Suprapubic skin (tissue), 3 donors: ENCODE results near the gene HOXB7.

ENCODE experiments used
- EP300 ChIP-seq: sonication (generic); formaldehyde crosslinking; IDR thresholded peaks from one replicate; pipeline ENCODE4 v1.6.1; 2017; ENCODE audit warnings: antibody characterized with exemption
- POLR2A ChIP-seq, 2 donors: fragments of 450-650 bp; IDR thresholded peaks; one replicate each; pipeline ENCODE4 v1.6.1; 2017; ENCODE audit warnings: antibody characterized with exemption in 2 of 2, mild to moderate bottlenecking in 2 of 2, moderate library complexity in 2 of 2
- TF ChIP-seq, protein P1 (sequence below), 2 donors: fragments of 200-600 bp in 1 of 2; fragments of 450-650 bp in 1 of 2; sonication (generic) in 1 of 2; IDR thresholded peaks; one replicate each; pipeline ENCODE4 v1.5.1; 2016 to 2019; ENCODE audit warnings: antibody characterized with exemption in 2 of 2, mild to moderate bottlenecking in 1 of 2, moderate library complexity in 1 of 2

DNA sequence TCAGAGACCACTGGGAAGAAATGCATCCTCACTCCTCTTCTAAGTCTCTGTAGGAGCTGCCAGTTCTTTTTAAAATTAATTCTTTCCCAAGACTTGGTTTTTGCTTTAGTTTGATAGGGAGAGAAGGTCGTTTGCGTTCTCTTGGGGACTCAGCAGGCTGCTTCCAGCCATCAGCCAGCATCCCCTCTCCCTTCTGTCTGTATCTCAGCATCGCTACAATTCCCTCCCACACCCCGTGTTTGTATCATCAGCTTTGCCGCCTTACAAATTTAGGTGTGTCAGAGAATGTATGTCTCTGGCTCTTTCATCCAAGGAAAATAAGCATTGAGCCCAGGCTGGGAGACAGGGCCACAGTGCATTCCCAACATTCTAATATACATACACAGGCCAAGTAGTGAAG lies 11.5 kb downstream of the HOXB7 start:
- TF ChIP-seq POLR2A (IDR thresholded peaks at IDR 0.05) (no peak), EP300 (no peak)
- TF ChIP-seq, protein P1, sequence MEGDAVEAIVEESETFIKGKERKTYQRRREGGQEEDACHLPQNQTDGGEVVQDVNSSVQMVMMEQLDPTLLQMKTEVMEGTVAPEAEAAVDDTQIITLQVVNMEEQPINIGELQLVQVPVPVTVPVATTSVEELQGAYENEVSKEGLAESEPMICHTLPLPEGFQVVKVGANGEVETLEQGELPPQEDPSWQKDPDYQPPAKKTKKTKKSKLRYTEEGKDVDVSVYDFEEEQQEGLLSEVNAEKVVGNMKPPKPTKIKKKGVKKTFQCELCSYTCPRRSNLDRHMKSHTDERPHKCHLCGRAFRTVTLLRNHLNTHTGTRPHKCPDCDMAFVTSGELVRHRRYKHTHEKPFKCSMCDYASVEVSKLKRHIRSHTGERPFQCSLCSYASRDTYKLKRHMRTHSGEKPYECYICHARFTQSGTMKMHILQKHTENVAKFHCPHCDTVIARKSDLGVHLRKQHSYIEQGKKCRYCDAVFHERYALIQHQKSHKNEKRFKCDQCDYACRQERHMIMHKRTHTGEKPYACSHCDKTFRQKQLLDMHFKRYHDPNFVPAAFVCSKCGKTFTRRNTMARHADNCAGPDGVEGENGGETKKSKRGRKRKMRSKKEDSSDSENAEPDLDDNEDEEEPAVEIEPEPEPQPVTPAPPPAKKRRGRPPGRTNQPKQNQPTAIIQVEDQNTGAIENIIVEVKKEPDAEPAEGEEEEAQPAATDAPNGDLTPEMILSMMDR (IDR thresholded peaks at IDR 0.05) = no peak
